Erythroblast (primary cell): ENCODE results near the gene UBL4A.

Experiments used
- GATA1 ChIP-seq: IDR thresholded peaks from 2 replicates; pipeline ENCODE4 v1.6.1; 2011; ENCODE audit warnings: low read depth, mild to moderate bottlenecking, control low read depth, low read length, moderate library complexity
- POLR2A ChIP-seq: IDR thresholded peaks from 2 replicates; pipeline ENCODE4 v1.6.1; 2011; ENCODE audit warnings: mild to moderate bottlenecking, low read length

- TF ChIP-seq POLR2A = no peak
- TF ChIP-seq GATA1 = no peak
Observed at GRCh38 chrX:154506483-154507332, 20.3 kb upstream of the UBL4A start.
